Middle frontal gyrus (tissue), 1 donor: ENCODE measurements around the gene CTNNA2.
A peak's percentile ranks its signal among the peaks of the same experiment; 100 is the strongest.

Experiments used
- DNase-seq: peaks from one replicate; pipeline ENCODE4 v3.0.0-alpha.2; 2015; ENCODE audit warnings: low spot score; ENCODE audit errors: extremely low spot score

The CTNNA2 gene

DNA sequence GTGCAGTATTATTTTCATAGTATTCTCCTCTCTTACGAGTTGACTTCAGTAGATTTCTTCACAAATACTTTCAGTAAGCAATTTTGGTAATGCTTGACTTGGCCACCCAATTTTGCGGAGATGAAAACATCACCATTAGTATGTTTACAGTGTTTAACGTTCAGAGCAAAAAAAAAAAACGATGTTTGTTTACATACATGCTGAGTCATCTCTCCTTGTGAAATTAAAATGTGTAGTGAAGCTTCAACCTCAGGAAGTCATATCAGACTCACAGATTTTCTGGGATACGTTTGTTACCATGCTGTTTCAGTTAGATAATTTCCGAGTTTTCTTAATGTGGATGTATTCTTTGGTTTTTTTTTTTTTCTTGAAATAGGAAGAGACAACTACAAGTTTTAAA lies 100.1 kb downstream of the CTNNA2 start:
- DNase-seq = no peak

DNA sequence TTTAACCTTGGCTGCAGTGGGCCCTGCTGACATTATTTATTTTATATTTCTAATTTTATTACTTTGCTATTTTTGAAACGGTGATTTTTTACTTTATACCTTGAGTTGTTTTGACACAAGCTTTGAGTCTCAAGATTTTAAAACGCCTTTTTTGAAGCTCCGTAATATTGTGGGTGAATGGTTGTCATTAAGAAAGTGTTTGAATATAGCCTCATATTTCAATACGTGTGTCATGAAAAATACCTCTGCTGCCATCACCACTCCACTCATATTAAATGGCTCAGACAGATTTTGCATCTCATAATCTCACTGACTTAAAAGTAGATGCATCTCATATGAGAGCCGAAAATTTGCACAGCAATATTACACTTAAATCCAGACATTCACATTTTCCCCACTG lies 106.6 kb downstream of the CTNNA2 start:
- DNase-seq = no peak

DNA sequence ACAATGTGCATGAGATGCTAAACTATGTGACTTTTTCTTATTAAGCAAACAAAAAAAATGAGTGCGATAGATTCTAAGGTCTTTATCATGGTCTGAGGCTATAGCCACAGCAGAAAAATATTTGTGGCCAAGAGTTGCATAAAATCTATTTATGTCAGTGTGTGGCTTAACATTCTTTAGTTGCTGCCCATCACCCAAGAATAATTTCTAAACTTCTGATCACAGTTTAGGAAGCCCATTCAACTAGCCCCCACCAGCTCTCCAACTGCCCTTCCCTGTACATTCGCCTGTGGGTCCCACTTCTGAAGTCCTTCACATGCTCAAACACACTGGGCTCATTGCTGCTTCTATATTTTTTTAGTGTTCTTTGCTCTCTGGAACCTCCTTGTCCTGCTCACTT lies 107.1 kb downstream of the CTNNA2 start:
- no peak for DNase-seq

DNA sequence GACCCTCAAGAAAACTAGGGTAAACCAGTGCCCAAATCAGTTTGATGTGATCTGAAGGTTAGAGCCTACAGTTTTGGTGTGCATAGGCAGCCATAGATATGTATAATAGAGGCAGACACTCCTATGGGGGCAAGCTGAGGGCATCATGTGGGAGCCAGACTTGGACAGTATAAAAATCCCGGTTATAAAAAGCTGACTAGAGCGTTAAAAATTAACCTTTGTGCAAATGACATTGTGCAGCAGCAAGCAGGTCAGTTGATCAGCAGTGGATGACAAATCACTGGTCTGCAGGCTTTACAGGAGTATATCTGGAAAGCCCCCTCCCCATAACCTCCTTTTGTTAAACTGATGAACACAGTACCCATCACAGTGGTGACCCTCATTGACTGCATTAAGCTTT lies 107.8 kb downstream of the CTNNA2 start:
- DNase-seq = no peak

DNA sequence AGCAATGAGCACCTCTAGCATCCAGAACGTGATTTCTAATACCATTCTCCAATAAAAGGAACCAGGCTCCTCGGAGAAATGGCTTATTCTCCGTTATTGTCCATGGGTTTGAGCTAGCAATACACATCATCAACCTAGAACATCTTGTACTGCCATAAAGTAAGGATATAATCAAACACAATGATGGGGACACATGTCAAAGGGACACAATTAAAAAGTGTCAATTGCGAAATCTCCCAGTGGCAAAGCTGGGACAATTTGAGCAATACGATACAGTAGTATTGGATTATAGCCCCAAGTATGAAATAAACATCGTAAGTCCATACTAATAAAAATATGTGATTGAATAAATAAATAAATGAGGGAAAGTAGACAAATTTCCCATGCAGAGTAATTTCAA lies 108.4 kb downstream of the CTNNA2 start:
- DNase-seq = no peak

DNA sequence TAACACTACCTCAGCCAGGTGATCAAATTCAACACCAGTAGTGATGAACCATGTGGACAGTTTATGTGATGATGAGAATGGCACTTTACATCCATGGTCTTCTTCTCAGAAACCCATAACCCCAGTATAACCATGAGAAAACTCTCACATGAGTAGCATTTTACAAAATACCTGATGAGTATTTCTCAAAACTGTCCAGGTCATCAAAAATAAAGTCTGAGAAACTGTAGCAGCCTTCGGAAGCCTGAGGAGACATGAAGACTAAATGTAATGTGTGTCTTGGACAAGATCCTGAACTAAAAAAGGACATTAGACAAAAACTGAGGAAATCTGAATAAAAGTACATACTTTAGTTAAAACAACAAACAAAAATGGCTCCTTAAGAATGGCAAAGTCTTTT lies 108.9 kb downstream of the CTNNA2 start:
- DNase-seq = no peak

DNA sequence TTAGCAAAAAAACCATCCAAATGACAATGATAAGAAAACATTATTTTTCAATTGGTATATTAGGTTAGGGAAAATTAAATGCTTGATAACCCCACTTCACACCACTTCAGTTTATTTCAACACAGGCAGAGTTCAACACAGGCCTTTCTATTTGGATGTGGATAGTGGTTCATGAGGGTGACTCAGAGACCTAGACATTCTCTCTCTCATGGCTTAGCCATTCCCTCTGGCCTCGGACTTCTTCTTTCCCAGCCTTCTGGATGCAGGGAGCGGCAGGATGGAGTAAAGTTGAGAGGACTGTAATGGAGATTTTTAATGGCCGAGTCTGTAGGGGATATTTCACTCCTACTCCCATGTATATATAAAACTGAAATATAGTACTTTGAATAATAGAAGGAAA lies 109.7 kb downstream of the CTNNA2 start:
- DNase-seq = no peak

DNA sequence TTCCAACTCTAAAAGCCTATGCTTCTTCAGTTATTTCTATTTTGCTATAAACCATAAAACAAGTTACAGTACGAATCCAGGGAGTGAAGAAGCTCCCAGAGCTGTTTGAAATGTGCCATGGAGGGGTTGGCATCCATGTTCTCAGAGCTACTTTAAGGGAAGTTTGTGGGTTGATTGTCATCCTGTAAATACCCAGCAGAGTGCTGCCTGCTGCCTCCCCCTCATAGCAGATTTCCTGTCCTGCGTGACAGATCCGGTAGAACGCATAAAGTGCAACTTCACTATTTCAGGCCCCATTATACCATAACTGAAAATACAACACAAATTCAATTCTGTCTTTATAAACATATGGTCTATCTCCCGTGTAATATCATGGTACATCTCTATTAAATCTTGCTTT lies 114.4 kb downstream of the CTNNA2 start:
- no peak for DNase-seq

DNA sequence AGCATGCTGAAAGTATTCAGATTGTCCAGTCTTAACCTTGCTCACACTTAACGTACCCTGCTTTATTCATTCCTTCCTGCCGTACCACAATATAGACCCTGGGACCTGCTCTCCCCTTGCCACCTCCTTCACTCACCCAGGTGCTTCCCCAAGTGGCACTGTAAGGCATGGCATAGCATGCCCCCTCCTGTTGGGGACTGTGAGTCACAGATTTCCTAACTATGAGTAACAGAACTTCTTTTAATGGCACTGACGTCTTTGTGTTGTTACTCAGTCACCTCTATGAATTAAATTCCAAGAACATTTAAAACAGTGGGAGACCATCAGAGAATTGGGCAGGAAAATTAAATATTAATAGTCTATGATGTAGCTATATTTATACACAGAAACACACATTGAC lies 117.2 kb downstream of the CTNNA2 start:
- no peak for DNase-seq

DNA sequence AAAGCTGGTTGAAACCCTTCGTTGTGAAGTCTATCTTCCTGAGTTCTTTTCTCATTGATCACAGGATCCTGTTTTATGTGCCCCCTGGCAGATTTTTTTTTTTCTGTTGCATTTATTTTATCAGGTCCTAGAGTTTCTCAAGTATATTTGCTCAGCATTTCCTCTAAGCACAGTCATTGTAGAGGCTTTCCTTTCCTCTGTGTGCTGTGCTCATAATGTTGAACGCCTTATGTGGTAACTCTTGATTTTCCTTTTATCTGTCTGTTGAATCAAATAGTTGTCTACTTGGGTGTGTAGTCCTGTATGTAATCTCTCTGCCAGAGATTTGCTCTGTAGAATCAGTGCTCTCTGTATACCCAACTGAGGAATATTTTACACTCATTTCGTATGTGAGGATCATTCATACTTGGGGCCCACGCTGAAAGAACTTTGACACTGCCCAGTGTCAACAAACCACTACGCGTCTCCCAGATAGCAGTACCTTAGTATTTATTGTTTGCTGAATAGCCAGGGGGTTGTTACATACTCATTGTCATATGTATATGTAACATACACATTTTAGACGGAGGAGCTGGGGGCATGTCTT lies 118.2 kb downstream of the CTNNA2 start:
- DNase-seq = no peak

DNA sequence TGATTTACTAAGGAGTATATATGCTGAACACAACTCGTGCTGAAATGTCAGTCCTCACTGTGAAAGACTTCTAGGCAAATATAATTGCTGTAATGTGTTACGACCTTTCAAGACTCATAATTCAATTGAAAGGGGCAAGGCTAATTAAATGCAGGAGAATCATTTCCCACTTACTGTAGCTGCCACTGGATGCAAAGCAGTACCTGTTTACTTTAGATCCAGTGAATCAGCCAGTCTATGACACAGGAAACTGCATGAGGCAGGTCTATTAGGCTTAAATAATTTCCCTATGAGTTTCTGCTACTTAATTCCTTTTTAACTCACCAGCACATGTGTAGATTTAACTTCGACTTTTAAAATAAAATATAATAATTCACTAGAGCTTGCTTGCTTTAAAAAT lies 125.6 kb downstream of the CTNNA2 start:
- no peak for DNase-seq

DNA sequence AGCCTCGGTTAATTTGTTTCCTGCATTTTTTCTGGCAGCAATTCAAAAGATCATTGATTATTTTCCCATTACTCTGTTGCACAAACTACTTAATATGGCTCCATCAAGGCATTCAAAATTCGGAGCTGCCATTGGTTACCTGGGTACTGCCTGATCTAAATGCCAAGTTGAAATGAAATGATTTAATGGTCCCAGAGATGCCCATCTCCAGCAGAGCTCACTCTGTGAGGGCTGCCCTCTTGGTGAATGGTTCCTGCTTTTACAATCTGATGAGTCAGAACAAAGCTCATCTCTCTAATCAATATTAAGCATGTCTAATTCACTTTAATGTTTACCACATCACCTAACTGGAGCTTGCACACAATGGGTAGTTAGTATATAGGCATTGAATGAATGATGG lies 126.1 kb downstream of the CTNNA2 start:
- DNase-seq = no peak

DNA sequence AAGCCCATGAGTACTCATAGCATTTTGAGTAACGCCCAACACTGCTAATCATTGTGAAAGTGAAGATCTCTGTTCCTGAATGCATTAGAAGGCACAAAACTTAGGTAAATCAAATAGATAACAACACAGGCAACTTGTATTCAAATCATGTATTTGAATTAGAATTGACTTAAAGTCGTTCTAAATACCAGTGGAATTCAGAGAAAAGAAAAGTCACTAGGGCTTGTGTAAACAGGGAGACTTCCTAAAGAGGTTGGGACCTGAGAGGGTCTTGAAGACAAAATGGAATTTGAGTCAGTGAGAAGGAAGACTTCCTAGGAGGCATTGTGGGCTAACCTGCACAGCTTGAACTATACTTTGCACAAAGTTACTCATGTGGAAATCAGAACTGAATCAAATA lies 127.2 kb downstream of the CTNNA2 start:
- no peak for DNase-seq

DNA sequence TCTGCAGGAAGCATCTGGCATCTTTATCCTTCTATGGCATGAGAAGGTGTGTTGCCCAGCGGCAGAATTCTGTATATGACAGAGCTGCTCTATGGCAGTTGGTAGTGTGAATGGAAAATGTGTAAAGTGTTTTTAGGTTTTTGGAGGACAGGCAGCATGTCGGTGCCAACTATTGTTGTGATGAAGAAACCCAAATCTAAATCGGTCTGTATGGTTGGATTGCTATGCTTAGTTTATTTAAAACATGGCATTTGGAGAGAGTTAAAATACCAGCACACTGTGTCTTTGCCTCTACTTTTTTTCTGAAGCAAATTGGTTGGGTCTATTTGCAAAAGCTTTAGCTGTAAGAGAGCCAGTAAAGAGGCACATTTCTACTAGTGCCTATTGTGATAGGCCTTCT lies 136.7 kb downstream of the CTNNA2 start:
- peak; percentile 24 for DNase-seq

DNA sequence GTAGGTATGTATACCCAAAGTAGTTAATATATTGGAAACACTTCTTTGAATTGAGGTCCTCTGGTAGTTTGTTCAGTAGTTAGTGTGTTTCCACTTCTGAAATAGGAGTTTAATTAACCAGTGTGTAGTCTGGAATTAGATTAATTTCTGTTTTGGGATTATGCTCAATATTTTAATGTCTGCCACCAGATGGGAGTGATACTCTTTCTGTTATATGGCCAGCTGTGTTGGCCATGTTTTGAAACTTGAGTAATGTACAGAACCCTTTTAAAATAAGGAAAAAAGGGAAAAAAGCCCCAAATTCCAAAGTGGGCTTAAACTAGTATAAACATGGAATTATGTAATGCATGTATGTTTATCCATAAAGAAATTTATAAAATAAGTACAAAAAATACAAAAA lies 147.7 kb downstream of the CTNNA2 start:
- DNase-seq = no peak

DNA sequence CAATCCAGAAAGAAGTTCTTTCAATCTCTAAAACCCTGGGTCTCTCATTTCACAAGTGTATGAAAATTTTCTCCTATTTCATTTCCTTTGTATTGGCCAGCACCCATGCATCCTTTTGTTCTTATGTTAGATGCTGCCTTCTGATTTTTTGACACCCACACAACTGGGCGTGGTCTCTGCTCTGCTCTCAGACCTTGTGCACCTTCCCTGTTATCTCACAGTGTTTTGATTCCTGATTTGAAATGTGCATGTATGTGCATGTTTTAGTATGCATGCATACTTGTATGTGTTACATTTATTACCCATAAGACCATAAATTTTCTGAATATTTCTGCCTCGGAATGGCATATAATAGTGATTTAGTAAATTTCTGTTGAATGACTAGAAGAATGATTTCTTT lies 152.2 kb downstream of the CTNNA2 start:
- DNase-seq = no peak

DNA sequence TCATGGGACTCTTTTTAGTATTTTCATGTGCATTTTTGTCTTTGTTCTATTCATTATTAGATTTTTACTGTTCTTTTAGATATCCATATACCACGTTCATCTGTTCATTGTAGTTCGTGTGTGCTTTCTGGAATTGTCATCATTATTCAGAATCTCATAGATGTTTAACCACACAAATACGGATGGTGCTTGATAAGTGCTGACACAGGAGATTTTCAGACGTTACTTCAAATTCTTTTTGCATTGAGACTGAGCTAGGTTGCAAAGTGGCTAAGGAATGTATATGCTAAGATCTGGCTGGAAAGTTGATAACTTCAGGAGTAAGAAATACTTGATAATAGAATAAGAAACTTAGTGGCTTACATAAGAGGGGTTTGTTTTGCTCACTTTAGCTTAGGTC lies 153.6 kb downstream of the CTNNA2 start:
- DNase-seq = no peak

DNA sequence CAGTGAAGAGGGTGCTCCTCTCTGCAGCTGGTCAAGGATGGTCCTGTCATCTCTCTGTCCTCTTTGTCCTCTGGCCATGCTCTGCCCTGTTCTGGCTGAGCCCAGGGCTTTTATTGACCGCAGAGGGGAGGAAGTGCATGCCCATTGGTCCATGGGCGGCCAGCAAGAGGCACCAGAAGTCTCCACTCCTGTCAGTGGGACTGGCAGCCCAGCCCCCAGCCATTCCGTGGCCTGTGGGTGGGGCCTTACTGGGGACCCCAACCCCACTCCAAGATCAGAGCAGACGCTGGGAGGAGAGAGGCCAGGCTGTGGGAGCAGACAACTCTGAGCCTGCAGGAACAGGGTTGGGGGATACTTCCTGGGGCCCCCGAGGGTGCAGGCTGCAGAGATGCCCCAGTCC lies 156.9 kb downstream of the CTNNA2 start:
- no peak for DNase-seq

DNA sequence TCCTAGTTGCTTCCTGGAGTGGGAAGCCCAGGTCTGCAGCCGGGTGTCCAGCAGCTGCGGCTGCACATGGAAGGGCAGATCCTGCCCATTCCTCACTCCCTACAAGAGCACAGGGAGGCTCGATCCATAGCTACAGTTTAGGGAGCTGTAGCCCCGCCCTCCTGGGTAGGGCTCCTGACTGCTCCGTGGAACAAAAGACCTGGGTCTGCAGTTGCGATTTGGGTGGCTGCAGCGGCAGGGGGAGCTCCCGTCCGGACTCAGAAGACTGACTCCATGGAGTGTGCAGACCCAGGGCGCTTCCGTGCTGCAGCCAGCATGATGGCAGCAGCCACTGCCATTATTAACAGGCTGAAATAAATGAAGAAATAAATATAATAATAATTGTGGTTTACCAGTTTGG lies 157.3 kb downstream of the CTNNA2 start:
- no peak for DNase-seq

DNA sequence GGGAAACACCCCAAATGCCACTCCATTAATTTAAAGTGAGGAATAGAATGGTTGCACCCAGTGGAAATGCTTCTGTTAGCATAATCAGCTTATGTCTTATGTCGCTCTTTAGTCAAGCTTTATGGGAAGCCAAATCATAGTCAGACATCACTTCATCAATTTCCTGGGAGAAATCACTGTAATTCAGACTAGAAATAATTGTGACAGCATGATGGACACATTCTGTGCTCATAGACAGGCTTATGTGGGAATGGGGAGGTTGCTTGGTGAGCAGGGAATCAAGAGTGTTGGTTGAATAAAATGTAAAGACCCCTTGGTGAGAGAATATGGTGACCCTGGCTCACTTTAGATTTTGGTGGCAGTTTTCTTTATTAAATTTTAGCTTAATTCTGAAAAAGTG lies 174.0 kb downstream of the CTNNA2 start:
- DNase-seq = no peak

DNA sequence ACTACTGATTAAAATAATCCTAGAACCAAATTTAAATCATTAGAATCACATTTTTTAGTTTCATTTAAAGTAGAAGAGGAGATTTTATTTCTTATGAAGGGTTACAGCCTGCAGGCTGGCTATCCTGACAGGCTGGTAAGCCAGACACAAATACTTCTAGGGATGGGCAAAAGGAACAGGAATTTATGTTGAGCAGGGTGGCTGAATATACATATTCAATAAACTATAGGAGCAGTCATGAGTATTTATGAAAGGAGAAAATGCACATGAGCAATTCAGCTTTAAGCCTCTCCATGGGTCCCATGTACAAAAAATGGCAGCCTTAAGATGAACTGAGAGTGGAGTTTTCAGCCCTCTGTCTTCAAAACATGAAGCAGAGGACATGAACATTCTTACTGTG lies 182.4 kb downstream of the CTNNA2 start:
- DNase-seq = no peak

DNA sequence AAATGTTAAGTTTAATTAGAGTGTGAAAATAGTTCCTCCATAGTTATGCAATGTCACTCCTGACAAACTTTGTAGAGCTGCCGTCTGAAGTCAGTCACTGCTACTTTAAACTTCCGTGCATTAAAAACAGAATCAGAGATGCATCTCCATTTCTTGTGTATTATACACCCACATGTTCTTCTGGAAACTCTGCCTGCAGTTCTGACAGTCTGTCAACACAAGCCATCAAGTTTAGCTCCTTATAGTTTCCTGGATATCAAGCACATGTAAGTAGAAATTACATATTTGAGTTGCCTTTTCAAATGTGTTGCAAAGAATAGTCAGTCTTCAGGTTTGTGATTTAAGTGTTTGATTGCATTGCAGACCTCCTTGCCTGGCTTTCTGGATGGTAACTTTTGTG lies 184.3 kb downstream of the CTNNA2 start:
- no peak for DNase-seq

DNA sequence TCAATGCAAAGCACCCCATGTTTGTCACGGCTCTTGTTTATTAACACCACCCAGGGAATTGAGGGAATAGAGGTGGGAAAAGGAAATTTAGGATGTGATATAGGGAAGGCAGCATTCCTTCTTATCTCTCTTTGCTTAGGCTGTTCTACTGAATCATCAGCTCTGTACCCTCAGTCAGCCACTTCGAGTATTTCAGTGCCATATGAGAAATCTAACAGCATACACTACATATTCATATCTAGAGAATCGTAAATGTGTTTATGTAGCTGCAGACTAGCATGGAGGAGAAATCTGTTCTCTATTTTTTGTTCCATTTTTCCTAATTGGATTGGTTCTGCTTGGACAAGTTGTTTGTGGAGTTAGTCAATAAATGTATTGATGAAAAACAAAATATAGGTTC lies 187.8 kb downstream of the CTNNA2 start:
- DNase-seq = no peak

DNA sequence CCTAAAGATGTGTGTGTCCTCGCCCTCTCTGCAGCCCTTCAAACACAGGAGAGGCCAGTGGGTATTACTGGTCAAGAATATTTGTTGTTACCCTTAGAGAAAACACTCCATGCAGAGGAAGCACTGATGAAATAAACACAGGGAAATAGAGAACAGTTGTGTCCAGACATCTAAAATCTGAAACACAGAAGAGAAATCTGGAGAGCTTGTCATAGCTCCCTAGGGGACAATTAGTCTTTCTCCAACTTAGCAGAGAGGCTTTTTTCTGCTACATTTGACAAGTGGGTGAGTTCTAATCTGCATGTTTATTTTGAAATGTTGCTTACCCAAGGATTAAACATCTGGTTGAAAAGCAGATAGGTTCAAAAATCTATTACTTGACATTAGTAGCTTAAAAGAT lies 190.1 kb downstream of the CTNNA2 start:
- no peak for DNase-seq
